Activated T-helper 1 cell treated with Interleukin-2 at 50 U/mL for 16 hours (primary cell): ENCODE measurements around the gene DCP1B.

Source experiments
- DNase-seq: peaks from one replicate; pipeline ENCODE4 v3.0.0-alpha.2; 2020; ENCODE audit warnings: low read depth

Gene DCP1B

GRCh38 chr12:2004113-2004929 is at the start of gene DCP1B:
Gene DCP1B (minus strand): TSS chr12:2004457. CDS start chr12:2004431, 26 bp downstream.
- peak; percentile 88 for DNase-seq

- no peak for DNase-seq
Measured at GRCh38 chr12:2053691-2054090, 49.4 kb upstream of the DCP1B start.

- no peak for DNase-seq
Measured at GRCh38 chr12:2052826-2053678, 48.8 kb upstream of the DCP1B start, which contains the start of gene CACNA1C. Gene CACNA1C (plus strand): TSS chr12:2052987. CDS start chr12:2053563, 576 bp downstream.

- DNase-seq: no peak
Measured at GRCh38 chr12:2051700-2052621, 47.7 kb upstream of the DCP1B start.

GRCh38 chr12:2049604-2050540 is 45.6 kb upstream of the DCP1B start:
- no peak for DNase-seq

- DNase-seq: no peak
Measured at GRCh38 chr12:2047752-2048151, 43.5 kb upstream of the DCP1B start.

GRCh38 chr12:2046957-2047356 is 42.7 kb upstream of the DCP1B start:
- DNase-seq: no peak

- DNase-seq: no peak
Measured at GRCh38 chr12:2044165-2044564, 39.9 kb upstream of the DCP1B start.

- DNase-seq: no peak
Measured at GRCh38 chr12:2043054-2043453, 38.8 kb upstream of the DCP1B start.

- no peak for DNase-seq
Measured at GRCh38 chr12:2039034-2039433, 34.8 kb upstream of the DCP1B start.

- DNase-seq: no peak
Measured at GRCh38 chr12:2035431-2036055, 31.3 kb upstream of the DCP1B start.

GRCh38 chr12:2034633-2035430 is 30.6 kb upstream of the DCP1B start:
- DNase-seq: peak; percentile 79

GRCh38 chr12:2032506-2032905 is 28.2 kb upstream of the DCP1B start:
- DNase-seq: no peak

- no peak for DNase-seq
Measured at GRCh38 chr12:2029851-2030250, 25.6 kb upstream of the DCP1B start.

- no peak for DNase-seq
Measured at GRCh38 chr12:2027351-2027750, 23.1 kb upstream of the DCP1B start.

GRCh38 chr12:2023365-2023764 is 19.1 kb upstream of the DCP1B start:
- DNase-seq: no peak

GRCh38 chr12:2020511-2020910 is 16.3 kb upstream of the DCP1B start:
- no peak for DNase-seq

- DNase-seq: no peak
Measured at GRCh38 chr12:2019126-2019525, 14.9 kb upstream of the DCP1B start.

- no peak for DNase-seq
Measured at GRCh38 chr12:2018391-2018790, 14.1 kb upstream of the DCP1B start.
